ENCODE measurements around the gene AMER2.

AMER2 gene

DNA sequence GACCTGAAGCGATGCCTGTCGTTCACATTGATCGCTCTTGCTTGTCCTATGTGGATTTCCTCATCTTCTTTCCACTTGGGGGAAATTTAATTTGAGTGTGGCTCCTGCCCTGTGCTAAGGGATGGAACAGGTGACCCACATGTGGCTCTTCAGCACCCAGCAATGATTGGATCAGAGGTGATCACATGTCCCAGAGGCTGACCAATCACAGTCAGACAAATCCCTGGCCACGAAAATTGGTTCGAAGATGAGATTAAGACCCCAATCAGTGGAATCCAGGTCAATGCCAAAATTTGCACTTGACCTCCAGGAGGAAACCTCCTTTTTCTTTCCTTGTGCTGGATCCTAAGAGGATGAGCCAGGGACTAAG lies 23.7 kb downstream of the AMER2 start:
- no peak overlapping the region for H3K4me3 ChIP-seq (replicated peaks in 1 of 2; ENCODE audit: low read depth in 2 of 2, low read length in 2 of 2)
- no peak for DNase-seq (ENCODE audit: low read depth in 2 of 2)
- TF ChIP-seq, protein P1, sequence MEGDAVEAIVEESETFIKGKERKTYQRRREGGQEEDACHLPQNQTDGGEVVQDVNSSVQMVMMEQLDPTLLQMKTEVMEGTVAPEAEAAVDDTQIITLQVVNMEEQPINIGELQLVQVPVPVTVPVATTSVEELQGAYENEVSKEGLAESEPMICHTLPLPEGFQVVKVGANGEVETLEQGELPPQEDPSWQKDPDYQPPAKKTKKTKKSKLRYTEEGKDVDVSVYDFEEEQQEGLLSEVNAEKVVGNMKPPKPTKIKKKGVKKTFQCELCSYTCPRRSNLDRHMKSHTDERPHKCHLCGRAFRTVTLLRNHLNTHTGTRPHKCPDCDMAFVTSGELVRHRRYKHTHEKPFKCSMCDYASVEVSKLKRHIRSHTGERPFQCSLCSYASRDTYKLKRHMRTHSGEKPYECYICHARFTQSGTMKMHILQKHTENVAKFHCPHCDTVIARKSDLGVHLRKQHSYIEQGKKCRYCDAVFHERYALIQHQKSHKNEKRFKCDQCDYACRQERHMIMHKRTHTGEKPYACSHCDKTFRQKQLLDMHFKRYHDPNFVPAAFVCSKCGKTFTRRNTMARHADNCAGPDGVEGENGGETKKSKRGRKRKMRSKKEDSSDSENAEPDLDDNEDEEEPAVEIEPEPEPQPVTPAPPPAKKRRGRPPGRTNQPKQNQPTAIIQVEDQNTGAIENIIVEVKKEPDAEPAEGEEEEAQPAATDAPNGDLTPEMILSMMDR (IDR thresholded peaks at IDR 0.05; ENCODE audit: low read depth, low read length), result no peak

DNA sequence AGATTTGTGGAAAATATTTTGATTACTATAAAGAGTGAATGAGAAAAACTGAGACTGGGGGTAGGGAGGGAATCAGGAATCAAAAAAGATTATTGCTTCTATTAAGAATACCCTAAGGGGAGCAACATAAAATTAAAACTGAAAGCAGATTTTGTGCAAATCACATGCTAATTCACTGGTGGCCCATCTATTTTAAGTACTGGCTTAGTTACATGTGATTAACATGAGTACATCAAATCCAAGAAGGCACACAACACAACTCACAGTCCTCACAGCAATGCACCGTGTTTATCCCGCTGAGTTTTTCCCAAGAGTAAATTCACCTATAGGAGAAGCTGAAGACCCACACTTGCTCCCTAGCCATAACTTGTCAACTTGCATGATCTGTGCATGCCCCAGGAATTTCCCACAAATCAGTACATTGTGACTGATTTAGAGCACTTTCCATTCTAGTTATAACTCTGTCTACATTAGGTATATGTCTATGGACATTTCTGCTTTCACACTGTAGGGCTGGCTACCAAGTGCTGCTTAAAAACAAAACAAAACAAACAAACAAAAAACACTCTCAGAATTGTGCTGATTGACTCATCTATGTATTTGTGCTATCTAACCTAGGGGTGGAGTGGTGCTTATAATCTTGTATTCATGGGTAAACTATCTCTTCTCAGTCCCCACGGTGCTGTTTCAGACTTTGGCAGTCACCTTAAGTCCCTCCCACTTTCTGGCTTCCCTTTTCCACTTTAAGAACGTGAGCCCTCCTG lies 24.3 kb downstream of the AMER2 start:
- DNase-seq (ENCODE audit: low read depth in 2 of 2), result no peak
- H3K4me3 ChIP-seq (replicated peaks in 1 of 2; ENCODE audit: low read depth in 2 of 2, low read length in 2 of 2), result no peak overlapping the region
- TF ChIP-seq, protein P1 (IDR thresholded peaks at IDR 0.05; ENCODE audit: low read depth, low read length), result no peak

DNA sequence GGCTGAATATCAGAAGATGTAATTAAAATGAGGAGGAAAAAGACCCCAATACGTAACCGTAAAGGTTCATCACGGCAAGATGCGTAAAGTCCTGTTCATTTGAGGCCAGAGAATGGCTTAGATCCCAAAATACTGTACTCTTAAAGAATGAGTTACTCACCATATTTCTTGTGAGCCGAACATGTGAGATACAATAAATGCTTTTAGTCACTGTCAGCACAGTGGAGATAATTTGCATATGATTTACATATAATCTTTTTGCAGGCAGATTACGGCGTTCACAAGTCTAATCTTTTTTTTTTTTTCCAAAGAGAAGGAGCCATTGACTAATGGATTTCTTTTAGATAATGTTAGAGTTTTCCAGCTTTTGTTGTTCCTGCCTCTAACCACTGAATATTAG lies 28.4 kb downstream of the AMER2 start:
- TF ChIP-seq, protein P1 (IDR thresholded peaks at IDR 0.05; ENCODE audit: low read depth, low read length), result no peak
- H3K4me3 ChIP-seq (replicated peaks in 1 of 2; ENCODE audit: low read depth in 2 of 2, low read length in 2 of 2), result no peak overlapping the region
- DNase-seq (ENCODE audit: low read depth in 2 of 2), result no peak

DNA sequence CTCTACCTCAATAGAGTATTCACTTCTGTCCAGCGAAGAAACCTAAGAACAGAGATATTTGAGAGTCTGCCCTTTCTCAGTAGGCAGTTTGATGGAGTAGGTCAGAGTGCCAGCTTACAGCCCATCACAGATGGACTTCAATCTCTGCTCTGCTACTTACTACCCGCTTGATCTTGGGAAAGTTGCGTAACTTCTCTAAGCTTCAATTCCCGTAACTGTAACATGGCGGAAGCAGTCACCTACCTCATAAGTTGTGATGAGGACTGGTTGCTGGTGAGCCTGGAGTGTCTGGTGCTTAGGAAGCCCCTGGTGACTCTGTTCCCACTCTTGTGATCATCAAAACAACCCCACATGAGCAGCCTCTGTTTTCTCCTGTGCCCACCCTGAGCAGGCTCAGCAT lies 31.0 kb downstream of the AMER2 start:
- no peak overlapping the region for H3K4me3 ChIP-seq (replicated peaks in 1 of 2; ENCODE audit: low read depth in 2 of 2, low read length in 2 of 2)
- TF ChIP-seq, protein P1 (IDR thresholded peaks at IDR 0.05; ENCODE audit: low read depth, low read length), result no peak
- no peak for DNase-seq (ENCODE audit: low read depth in 2 of 2)

DNA sequence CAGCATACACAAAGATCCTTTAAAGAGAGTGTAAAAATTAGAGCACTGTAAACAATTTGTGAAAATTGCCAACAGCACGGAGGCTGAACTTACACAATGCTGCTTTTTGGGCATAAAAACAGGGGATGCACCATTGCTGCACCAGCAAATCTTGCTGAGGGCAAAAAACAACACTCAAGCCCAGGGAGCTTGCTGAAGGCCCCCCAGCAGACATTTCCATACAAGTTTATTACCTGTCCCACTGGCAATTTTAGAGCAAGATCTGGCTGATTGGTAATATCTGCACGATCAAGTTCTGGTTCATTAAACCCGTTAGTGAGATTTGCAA lies 34.3 kb downstream of the AMER2 start:
- TF ChIP-seq, protein P1 (IDR thresholded peaks at IDR 0.05; ENCODE audit: low read depth, low read length), result no peak
- no peak overlapping the region for H3K4me3 ChIP-seq (replicated peaks in 1 of 2; ENCODE audit: low read depth in 2 of 2, low read length in 2 of 2)
- DNase-seq (ENCODE audit: low read depth in 2 of 2), result no peak

DNA sequence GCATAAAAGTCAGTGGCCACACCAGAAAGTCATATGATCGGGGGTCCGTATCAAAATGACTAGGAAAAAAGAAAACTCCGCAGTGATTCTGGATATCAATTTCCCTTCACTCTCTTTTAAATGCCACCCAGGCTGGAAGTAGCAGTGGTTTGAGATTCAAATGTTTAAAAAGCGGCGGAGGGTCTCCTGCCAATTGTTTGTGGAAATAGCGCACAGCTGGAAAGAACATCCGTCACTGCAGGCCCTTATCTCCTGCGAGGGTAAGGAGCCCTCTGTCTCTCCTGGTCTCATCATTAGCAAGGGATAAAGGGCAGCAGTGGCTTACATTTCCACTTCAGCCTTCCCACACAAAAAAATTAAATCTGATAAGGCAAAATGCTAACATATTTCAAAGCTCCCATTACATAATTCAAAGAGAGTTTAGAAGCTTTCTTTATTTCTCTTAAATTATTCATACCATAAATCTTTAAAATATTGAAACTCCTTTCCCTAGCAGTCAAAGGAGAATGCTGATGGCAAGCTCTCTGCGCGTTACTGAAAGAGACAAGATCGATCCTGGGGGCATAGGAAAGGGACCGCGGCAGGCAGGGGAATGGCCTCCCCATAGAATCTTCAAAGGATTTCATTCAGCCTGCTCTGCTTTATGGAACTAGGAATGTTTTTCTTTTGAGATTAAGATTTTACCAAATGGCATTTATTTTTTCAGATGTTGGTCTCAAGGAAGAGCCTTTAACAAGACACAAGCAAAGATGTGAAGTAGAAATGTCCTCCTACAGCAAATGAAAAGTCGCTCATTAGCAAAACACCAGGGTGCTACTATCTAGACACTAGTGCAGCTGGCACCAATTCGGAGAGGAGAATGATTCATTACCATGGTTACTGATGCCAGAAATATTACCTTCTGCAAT lies 35.0 kb downstream of the AMER2 start:
- DNase-seq (ENCODE audit: low read depth in 2 of 2), result no peak
- TF ChIP-seq, protein P1 (IDR thresholded peaks at IDR 0.05; ENCODE audit: low read depth, low read length), result no peak
- no peak overlapping the region for H3K4me3 ChIP-seq (replicated peaks in 1 of 2; ENCODE audit: low read depth in 2 of 2, low read length in 2 of 2)
